Activated CD8-positive, alpha-beta memory T cell treated with anti-CD3 and anti-CD28 coated beads, Interleukin-2, amount 10 ng/mL, durations not matched to agents 7 days and 5 days (primary cell): ENCODE results near the gene DHRS11. TPM values are rescaled to one million over a fixed set of nuclear protein-coding genes. Genes with fewer than 3 reads are reported as not detected.

Experiments
- ATAC-seq: fragments of 150-1000 bp; cut with Tn5 transposase; one replicate; pipeline ENCODE4 v1.10.0; 2021; ENCODE audit warnings: moderate library complexity
- CTCF ChIA-PET: fragments of 350-600 bp; sonication (Branson Sonifier 250); formaldehyde crosslinking; loops from one replicate; lab custom pipeline; 2021; ENCODE audit warnings: antibody characterized with exemption; lab: Charles Lee
- DNase-seq: peaks from one replicate; pipeline ENCODE4 v3.0.0-alpha.2; 2020
- H3K27ac Mint-ChIP-seq: one replicate; pipeline ENCODE4 v1.8.0; 2021; ENCODE audit warnings: mild to moderate bottlenecking, mixed read lengths
- H3K27me3 Mint-ChIP-seq: one replicate; pipeline ENCODE4 v1.8.0; 2021; ENCODE audit warnings: mixed read lengths
- H3K36me3 Mint-ChIP-seq: one replicate; pipeline ENCODE4 v1.8.0; 2021; ENCODE audit warnings: mild to moderate bottlenecking, mixed read lengths
- H3K4me1 Mint-ChIP-seq: one replicate; pipeline ENCODE4 v1.8.0; 2021; ENCODE audit warnings: mixed read lengths
- H3K4me3 Mint-ChIP-seq: one replicate; pipeline ENCODE4 v1.8.0; 2021; ENCODE audit warnings: mild to moderate bottlenecking, moderate library complexity, mixed read lengths
- H3K9me3 Mint-ChIP-seq: one replicate; pipeline ENCODE4 v1.8.0; 2022; ENCODE audit warnings: low read depth, mixed read lengths
- total RNA-seq, 2 experiments: library from RNA; stranded (reverse); gene quantifications; one replicate each; pipeline ENCODE4 v1.2.3, GENCODE V29; 2021

DHRS11 gene
- total RNA-seq, 2 experiments from 2014 or later: 4.5 to 8.0 TPM

DNA sequence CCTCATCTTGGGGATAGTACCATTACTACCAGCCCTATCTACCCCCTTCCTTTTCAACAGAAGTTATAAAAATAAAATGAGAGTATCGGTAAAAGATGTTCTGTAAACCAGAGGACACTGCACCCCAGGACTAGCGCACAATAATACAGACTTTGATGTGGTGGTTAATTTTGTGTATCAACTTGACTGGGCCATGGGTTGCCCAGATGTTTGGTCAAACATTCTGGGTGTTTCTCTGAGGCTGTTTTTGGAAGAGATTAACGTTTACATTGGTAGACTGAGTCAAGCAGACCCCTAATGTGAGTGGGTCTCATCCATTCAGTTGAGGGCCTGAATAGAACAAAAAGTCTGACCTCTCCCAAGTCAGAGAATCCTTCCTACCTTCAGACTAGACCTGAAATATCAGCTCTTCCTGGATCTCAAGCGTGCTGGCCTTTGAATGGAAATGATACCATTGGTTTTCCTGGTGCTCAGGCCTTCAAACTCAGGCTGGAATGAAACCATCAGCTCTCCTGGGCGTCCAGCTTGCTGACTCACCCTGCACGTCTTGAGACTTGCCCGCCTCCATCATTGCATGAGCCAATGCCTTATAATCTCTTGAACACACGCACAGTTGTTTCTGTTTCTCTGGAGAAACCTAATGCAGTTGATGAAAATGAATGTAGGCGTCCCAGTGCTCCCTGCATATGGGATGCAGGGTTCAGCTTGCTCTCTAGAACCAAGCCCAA, 19.8 kb downstream of the DHRS11 start:
- Mint-ChIP-seq H3K36me3 (no peaks in the 10 kb centered on the region), H3K27me3 (no peaks in the 10 kb centered on the region), H3K4me3 (no peak overlapping the region), H3K9me3 (no peaks in the 10 kb centered on the region), H3K27ac (no peak overlapping the region), H3K4me1 (peaks cover 3% of the 10 kb centered on the region)
- CTCF ChIA-PET: interaction anchor here (0.7 to 3.2 kb wide), 3 partner anchors 9 to 431 kb away, joined by 3 to 13 read pairs (median 3); partner anchors contain the start of gene MRM1
- ATAC-seq: no peak
- DNase-seq: no peak

DNA sequence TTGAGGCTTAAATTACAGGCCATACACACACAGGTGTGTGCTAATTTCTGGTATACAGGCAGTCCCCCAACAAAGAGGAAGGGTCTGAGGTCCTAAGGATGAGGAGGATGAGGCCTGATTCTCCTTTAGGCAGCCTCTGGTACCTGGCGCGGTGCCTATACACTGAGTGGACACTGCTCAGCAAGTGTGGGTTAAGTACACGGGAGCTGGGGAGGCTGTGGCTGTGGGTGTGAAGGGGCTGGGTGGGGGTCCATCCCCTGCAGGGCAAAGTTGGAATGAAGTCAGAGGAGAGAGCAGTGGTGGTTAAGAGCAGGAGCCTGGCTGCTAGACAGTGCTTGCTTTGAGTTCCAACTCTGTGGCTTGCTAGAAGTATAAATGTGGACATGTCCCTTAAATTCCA, 20.6 kb downstream of the DHRS11 start:
- Mint-ChIP-seq H3K27ac (no peak overlapping the region), H3K4me1 (peaks cover 3% of the 10 kb centered on the region), H3K9me3 (no peaks in the 10 kb centered on the region), H3K36me3 (no peaks in the 10 kb centered on the region), H3K27me3 (no peaks in the 10 kb centered on the region), H3K4me3 (no peak overlapping the region)
- DNase-seq (no peak), ATAC-seq (no peak)
- CTCF ChIA-PET: interaction anchor here (3.2 kb wide), 1 partner anchor 10 kb away, joined by 13 read pairs; the partner anchor contains the start of gene MRM1

DNA sequence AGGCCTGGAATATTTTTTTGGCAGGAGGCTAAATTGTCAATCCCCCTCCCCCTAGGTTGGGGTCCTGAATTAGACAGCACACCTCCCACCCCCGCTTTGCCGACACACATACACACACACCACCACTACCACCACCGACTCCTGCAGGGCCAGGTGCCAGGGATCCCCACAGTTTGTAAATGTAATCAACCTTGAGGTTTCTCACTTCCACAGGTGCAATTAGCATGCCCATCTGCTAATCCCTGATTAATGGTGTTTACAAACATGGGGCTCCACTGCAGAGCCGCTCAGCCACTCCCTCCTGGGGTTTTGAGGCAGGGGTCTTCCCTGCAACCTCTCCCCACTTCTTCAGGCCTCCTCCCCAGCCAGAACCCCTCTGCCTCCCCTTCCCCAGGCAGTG, 21.5 kb downstream of the DHRS11 start:
- CTCF ChIA-PET: interaction anchor here (3.0 to 5.5 kb wide), 3 partner anchors 11 to 16 kb away, joined by 13 to 20 read pairs (median 15); partner anchors contain the start of gene MRM1
- no peak overlapping the region for H3K4me3 Mint-ChIP-seq
- H3K9me3 Mint-ChIP-seq: no peaks in the 10 kb centered on the region
- no peak for ATAC-seq
- H3K4me1 Mint-ChIP-seq: peaks cover 3% of the 10 kb centered on the region
- H3K27ac Mint-ChIP-seq: no peak overlapping the region
- no peaks in the 10 kb centered on the region for H3K36me3 Mint-ChIP-seq
- DNase-seq: no peak
- H3K27me3 Mint-ChIP-seq: no peaks in the 10 kb centered on the region

DNA sequence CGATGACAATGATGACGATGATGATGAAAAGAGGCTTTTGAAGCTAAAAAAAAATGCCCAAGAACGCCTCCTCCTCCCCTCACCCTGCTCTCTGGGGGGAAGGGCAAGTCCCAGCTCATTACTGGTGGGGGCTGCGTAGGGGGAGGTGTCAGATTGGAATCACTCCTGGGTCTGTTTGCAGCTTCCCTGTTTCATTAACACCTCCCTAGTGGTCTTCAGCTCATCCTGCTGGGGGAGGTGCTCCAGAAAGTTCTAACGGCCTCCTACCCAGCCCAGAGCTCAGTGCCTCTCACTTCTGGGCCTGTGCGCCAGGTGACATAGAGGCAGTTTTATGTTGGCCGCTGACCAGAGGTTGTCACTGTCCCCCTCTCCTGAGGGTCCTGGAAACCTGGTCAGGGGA, 22.4 kb downstream of the DHRS11 start:
- ATAC-seq: no peak
- no peak for DNase-seq
- Mint-ChIP-seq H3K27ac (no peak overlapping the region), H3K27me3 (no peaks in the 10 kb centered on the region), H3K4me3 (no peak overlapping the region), H3K4me1 (no peaks in the 10 kb centered on the region), H3K36me3 (no peaks in the 10 kb centered on the region), H3K9me3 (no peaks in the 10 kb centered on the region)
- CTCF ChIA-PET: interaction anchor here (3.0 to 5.5 kb wide), 2 partner anchors 12 to 15 kb away, joined by 15 to 20 read pairs; no protein-coding TSS in a partner anchor

DNA sequence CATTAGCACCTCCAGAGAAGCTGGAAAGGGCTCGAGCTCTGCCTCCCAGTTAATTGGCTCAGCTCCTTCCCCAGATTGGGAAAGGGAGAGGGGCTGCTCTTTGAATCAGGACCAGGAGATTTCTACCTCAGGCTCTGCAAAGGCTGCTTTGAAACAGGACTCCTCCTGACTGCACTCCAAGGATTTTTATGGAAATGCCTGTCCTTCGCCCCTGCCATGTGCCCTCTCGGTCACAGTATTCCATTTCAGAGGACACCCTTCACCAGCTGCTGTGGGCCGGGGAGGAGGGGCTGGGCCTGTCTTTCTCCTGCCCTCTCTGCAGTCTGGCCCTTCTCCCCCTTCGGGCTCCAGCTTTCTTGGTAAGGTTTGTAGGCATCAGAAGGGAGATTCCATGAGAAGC, 23.3 kb downstream of the DHRS11 start:
- H3K27ac Mint-ChIP-seq: no peak overlapping the region
- H3K4me3 Mint-ChIP-seq: no peak overlapping the region
- no peak for DNase-seq
- H3K4me1 Mint-ChIP-seq: no peaks in the 10 kb centered on the region
- no peaks in the 10 kb centered on the region for H3K27me3 Mint-ChIP-seq
- no peaks in the 10 kb centered on the region for H3K36me3 Mint-ChIP-seq
- CTCF ChIA-PET: interaction anchor here (3.0 to 5.5 kb wide), 2 partner anchors 11 to 14 kb away, joined by 15 to 20 read pairs; no protein-coding TSS in a partner anchor
- no peaks in the 10 kb centered on the region for H3K9me3 Mint-ChIP-seq
- no peak for ATAC-seq

DNA sequence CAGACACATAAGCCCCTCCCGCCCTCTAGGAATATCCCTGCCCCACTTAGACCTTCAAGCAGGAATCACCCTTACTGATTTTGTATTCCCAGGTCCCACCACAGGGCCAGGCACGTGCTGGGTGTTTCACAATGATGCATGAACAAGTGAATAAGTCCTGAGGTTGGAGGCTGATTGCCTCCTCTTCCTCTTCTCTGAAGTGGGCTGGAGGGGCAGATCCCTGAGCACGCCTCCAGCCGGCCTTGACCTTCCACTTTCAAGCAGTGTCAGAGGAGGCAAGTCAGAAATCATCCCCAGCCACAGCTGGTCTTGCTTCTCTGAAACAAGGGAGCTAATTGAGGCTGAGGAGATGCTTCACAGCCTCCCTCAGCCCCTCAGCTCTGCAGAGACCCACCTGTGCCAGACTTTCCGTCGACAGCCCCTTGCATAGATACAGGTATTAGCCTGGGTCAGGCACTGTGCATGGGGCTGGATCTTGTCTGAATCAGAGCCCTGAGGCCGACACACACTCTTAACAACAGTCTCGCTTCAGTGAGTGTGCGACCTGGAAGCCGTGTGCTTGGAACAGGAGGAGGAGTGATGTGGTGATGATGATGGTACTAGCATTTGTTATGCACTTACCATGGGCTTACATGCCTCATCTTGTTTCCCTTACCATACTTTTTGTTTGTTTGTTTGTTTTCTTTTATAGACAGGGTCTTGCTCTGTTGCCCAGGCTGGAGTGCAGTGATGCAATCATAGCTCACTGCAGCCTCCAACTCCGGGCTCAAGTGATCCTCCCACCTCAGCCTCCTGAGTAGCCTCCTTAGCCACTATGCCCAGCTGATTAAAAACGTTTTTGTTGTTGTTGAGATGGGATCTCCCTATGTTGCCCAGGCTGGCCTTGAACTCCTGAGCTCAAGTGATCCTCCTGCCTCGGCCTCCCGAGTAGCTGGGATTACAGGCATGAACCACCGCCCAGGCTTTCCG, 24.7 kb downstream of the DHRS11 start:
- CTCF ChIA-PET: interaction anchor here (1.1 to 5.5 kb wide), 5 partner anchors 10 to 15 kb away, joined by 3 to 20 read pairs (median 6); partner anchors contain the start of gene MRM1
- no peak for DNase-seq
- H3K4me1 Mint-ChIP-seq: peaks cover under 1% of the 10 kb centered on the region
- H3K9me3 Mint-ChIP-seq: no peaks in the 10 kb centered on the region
- H3K27me3 Mint-ChIP-seq: no peaks in the 10 kb centered on the region
- H3K27ac Mint-ChIP-seq: no peak overlapping the region
- ATAC-seq: no peak
- no peak overlapping the region for H3K4me3 Mint-ChIP-seq
- no peaks in the 10 kb centered on the region for H3K36me3 Mint-ChIP-seq

DNA sequence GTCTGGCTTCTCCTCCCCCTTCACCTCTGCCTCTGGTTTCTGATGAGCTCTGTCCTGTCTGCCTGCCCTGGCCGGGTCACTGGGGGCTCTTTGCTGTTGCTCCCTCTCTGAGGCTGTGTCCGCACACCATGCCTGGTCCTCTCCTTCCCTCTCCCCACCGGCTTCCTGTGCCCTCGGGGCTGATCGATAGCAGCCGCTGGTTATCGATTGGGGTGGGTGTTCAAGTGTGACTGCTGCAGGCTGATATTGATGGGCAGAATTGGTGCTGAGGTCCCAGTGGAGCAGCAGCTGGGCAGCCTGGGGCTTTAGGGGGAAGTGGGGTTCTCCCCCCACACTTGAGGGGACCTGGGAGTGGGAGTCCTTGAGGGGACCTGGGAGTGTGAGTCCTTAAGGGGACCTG, 26.1 kb downstream of the DHRS11 start:
- Mint-ChIP-seq H3K27me3 (no peaks in the 10 kb centered on the region), H3K27ac (no peak overlapping the region), H3K9me3 (no peaks in the 10 kb centered on the region), H3K36me3 (no peaks in the 10 kb centered on the region), H3K4me3 (no peak overlapping the region), H3K4me1 (peaks cover 2% of the 10 kb centered on the region)
- CTCF ChIA-PET: interaction anchor here (1.4 to 5.5 kb wide), 3 partner anchors 8 to 16 kb away, joined by 4 to 20 read pairs (median 6); partner anchors contain the start of gene MRM1
- no peak for ATAC-seq
- no peak for DNase-seq

DNA sequence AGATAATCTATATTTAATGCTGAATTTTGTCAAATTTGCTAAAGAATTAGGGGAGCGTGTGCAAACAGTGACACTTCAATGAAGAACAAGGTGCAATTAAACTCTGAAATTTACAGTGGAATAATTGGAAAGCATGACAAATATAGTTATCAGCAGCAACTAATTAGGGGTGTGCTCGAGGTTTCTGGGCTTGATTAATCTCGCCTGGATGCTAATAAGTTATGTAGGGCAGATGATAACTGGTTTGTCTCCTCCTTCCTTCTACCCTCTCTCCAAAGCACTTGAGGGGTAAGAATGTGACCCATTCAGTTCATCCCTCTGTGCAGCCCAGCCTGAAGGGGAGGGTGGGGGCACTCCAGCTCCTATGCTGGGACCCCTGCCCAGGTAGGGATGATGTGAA, 31.6 kb downstream of the DHRS11 start:
- Mint-ChIP-seq H3K27ac (no peak overlapping the region), H3K4me1 (peaks cover 2% of the 10 kb centered on the region), H3K36me3 (no peaks in the 10 kb centered on the region), H3K9me3 (no peaks in the 10 kb centered on the region), H3K4me3 (no peak overlapping the region), H3K27me3 (no peaks in the 10 kb centered on the region)
- ATAC-seq: no peak
- CTCF ChIA-PET: interaction anchor here (7.0 kb wide), 1 partner anchor 21 kb away, joined by 65 read pairs; the partner anchor contains the start of gene MRM1
- DNase-seq: no peak

DNA sequence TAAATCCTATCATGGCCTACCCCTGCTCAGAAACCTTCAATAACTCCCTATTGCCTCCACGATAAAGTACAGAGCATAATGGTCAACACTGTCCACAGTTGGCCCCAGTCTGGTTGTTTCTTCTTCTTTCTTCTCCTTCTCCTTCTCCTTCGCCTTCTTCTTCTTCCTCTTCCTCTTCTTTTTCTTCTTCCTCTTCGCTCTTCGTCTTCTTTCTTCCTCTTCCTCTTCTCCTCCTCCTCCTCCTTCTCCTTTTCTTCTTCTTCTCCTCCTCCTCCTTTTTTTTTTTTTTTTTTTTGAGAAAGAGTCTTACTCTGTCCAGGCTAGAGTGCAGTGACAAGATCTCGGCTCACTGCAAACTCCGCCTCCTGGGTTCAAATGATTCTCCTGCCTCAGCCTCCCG, 33.5 kb downstream of the DHRS11 start:
- CTCF ChIA-PET: interaction anchor here (0.6 to 7.0 kb wide), 25 partner anchors 8 to 616 kb away, joined by 3 to 65 read pairs (median 6); partner anchors contain the start of gene MRM1
- Mint-ChIP-seq H3K27ac (no peak overlapping the region), H3K4me1 (peaks cover 2% of the 10 kb centered on the region), H3K4me3 (no peak overlapping the region), H3K9me3 (no peaks in the 10 kb centered on the region), H3K27me3 (no peaks in the 10 kb centered on the region), H3K36me3 (no peaks in the 10 kb centered on the region)
- DNase-seq (no peak), ATAC-seq (no peak)

DNA sequence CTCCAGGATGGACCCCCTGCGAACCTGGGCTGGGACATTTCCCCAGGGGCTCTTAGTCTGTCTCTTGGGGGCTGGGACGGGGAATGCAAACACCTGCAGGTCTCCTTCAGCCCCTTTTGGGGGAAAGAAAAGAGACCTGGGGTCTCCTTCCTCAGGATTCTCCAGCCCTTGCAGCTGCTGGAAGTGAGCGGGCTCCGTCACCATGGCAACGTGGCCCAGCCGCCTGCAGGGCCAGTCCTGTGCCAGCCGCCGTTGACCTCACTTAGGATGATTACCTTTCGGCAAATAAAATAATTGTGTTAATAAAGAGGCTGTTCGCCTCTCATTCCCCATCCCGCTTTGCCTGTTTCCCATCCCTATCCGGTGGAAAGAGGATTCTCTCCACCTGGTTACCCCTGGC, 35.4 kb downstream of the DHRS11 start:
- CTCF ChIA-PET: interaction anchor here (1.0 to 7.0 kb wide), 10 partner anchors 12 to 614 kb away, joined by 3 to 65 read pairs (median 17); partner anchors contain the start of gene MRM1
- no peaks in the 10 kb centered on the region for H3K9me3 Mint-ChIP-seq

DNA sequence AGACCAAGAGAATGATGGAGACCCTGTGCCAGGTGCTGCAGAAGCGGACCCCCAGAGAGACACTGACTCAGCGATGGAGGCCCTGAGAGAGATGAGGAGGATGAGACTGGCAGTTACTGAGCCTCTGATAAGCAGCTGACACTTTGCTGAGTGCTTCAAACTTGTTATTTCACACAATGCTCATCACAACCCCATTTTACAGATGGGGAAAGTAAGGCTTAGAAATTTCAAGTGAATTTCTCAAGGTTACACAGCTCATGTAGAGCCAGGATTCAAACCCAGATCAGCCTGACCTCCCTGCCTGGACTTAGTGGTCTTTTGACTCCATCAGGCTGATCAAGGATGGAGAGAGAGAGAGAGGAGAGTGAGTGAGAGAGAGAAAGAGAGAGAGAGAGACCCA, 36.9 kb downstream of the DHRS11 start:
- Mint-ChIP-seq H3K9me3 (no peaks in the 10 kb centered on the region), H3K27ac (no peak overlapping the region), H3K4me1 (no peaks in the 10 kb centered on the region), H3K27me3 (peaks cover 9% of the 10 kb centered on the region), H3K4me3 (no peak overlapping the region), H3K36me3 (no peaks in the 10 kb centered on the region)
- ATAC-seq: no peak
- no peak for DNase-seq
- CTCF ChIA-PET: interaction anchor here (0.8 to 7.0 kb wide), 18 partner anchors 13 to 745 kb away, joined by 3 to 65 read pairs (median 6); partner anchors contain the start of genes AATF and MRM1

More for the DNA sequence above, 35.4 kb downstream of the DHRS11 start:
- DNase-seq: no peak
- Mint-ChIP-seq H3K4me1 (no peaks in the 10 kb centered on the region), H3K4me3 (no peak overlapping the region), H3K36me3 (no peaks in the 10 kb centered on the region), H3K27me3 (no peaks in the 10 kb centered on the region), H3K27ac (no peak overlapping the region)
- ATAC-seq: no peak

DNA sequence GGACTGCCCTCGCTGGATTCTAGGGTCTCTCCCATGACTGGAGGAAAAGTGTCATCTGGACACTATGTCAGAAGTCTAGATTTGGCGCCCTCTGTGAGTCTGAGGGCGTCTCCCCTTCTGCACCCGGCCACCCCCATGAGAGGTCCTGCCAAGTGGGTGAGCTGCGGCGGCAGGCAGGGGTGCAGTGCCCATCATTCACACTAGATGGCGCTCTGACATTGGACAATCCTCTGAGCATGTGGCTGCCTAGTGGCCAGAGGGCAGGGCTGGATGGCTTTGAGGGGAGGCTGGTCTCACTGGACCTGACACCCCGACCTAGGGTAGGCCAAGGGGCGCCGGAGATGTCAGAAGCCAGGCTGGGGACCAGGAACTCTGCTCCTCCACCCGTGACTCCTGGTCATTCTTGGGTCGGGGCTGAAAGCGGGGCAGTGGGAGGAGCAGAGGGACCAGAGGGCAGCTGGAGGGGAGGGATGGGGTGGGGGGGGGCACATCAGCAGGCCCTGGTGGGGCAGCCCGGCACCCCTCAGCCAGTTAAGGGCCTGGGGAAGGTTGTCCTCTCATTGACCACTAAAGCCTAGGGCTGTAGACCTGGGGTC, 37.7 kb downstream of the DHRS11 start:
- no peak overlapping the region for H3K4me3 Mint-ChIP-seq
- no peak overlapping the region for H3K27ac Mint-ChIP-seq
- peaks cover 9% of the 10 kb centered on the region for H3K27me3 Mint-ChIP-seq
- ATAC-seq: peak; percentile 88
- peak; percentile 86 for DNase-seq
- CTCF ChIA-PET: interaction anchor here (1.0 to 7.0 kb wide), 17 partner anchors 12 to 611 kb away, joined by 3 to 65 read pairs (median 6); partner anchors contain the start of genes AATF and MRM1
- H3K9me3 Mint-ChIP-seq: no peaks in the 10 kb centered on the region
- no peaks in the 10 kb centered on the region for H3K4me1 Mint-ChIP-seq
- H3K36me3 Mint-ChIP-seq: no peaks in the 10 kb centered on the region
